ENCODE results near the gene ZNF100.
"Not testable (repeated sequence)": the region's sequence is repeated elsewhere in the genome, so short reads cannot be mapped to it uniquely, and the experiment has no call there.

The ZNF100 gene

DNA sequence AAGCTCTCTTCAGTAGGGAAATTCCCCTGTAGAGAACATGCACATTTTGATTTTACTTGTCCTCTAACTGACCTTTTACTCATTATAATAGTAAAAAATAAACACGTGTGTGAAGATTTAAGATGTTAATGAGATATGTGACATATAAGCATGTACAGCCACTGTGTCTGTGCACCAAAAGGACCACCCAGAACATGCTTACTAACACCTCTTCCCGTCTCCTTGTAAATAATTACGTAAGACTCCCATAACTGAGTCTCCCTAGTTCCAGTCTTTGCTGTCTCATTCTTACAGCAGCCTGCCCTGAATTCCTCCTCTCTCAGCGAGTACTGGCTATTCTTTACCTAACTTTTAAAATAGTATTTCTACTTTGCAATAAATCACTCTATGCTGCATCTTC lies 53.6 kb downstream of the ZNF100 start:
- no peak for DNase-seq (ENCODE audit: low spot score)
- TF ChIP-seq, protein P1, sequence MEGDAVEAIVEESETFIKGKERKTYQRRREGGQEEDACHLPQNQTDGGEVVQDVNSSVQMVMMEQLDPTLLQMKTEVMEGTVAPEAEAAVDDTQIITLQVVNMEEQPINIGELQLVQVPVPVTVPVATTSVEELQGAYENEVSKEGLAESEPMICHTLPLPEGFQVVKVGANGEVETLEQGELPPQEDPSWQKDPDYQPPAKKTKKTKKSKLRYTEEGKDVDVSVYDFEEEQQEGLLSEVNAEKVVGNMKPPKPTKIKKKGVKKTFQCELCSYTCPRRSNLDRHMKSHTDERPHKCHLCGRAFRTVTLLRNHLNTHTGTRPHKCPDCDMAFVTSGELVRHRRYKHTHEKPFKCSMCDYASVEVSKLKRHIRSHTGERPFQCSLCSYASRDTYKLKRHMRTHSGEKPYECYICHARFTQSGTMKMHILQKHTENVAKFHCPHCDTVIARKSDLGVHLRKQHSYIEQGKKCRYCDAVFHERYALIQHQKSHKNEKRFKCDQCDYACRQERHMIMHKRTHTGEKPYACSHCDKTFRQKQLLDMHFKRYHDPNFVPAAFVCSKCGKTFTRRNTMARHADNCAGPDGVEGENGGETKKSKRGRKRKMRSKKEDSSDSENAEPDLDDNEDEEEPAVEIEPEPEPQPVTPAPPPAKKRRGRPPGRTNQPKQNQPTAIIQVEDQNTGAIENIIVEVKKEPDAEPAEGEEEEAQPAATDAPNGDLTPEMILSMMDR (IDR thresholded peaks at IDR 0.05) = no peak
- Histone ChIP-seq H3K27ac (no peak overlapping the region), H3K4me3 (no peak overlapping the region)

- DNase-seq (ENCODE audit: low spot score) = no peak
- Histone ChIP-seq H3K4me3 (no peak overlapping the region), H3K27ac (no peak overlapping the region)
- TF ChIP-seq, protein P1 (IDR thresholded peaks at IDR 0.05) = no peak
These were observed 57.9 kb downstream of the ZNF100 start for GRCh38 chr19:21709464-21709863.

- not testable (repeated sequence) for DNase-seq (ENCODE audit: low spot score); H3K4me3 ChIP-seq
These were observed 59.5 kb downstream of the ZNF100 start for GRCh38 chr19:21707878-21708277.

GRCh38 chr19:21707065-21707464 lies 60.3 kb downstream of the ZNF100 start:
- no peak for DNase-seq (ENCODE audit: low spot score)
- H3K27ac ChIP-seq = no peak overlapping the region
- H3K4me3 ChIP-seq = no peak overlapping the region
- TF ChIP-seq, protein P1 (IDR thresholded peaks at IDR 0.05) = no peak

More at GRCh38 chr19:21707878-21708277, 59.5 kb downstream of the ZNF100 start:
- H3K27ac ChIP-seq = not testable (repeated sequence)

- TF ChIP-seq, protein P1 (IDR thresholded peaks at IDR 0.05) = no peak
- Histone ChIP-seq H3K27ac (no peak overlapping the region), H3K4me3 (no peak overlapping the region)
- DNase-seq (ENCODE audit: low spot score) = no peak
These were observed 62.0 kb downstream of the ZNF100 start for GRCh38 chr19:21705393-21705792.

- TF ChIP-seq, protein P1 (IDR thresholded peaks at IDR 0.05) = no peak
- Histone ChIP-seq H3K4me3 (no peak overlapping the region), H3K27ac (no peak overlapping the region)
- DNase-seq (ENCODE audit: low spot score) = no peak
These were observed 63.1 kb downstream of the ZNF100 start for GRCh38 chr19:21704320-21704719.

GRCh38 chr19:21699197-21699596 lies 68.2 kb downstream of the ZNF100 start:
- no peak overlapping the region for H3K27ac ChIP-seq
- no peak overlapping the region for H3K4me3 ChIP-seq
- TF ChIP-seq, protein P1 (IDR thresholded peaks at IDR 0.05) = no peak
- no peak for DNase-seq (ENCODE audit: low spot score)

DNA sequence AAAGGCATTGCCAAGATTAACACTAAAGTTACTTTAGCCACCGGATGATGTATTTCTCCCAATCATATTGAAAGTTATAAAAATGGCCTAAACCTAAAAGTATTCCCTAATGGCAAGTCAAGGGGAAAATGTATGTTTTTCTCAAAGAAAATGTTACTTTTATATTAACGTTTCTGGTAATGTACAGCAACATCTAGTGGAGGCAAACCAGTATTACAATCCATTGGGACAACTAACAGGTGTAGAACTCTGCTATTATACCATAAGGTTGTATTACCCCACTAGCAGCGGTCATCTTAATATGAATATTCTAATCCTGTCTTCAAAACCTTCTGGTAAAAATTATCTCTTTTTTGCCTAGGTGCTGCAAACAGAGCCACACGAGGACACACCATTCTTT lies 69.2 kb downstream of the ZNF100 start:
- no peak overlapping the region for H3K4me3 ChIP-seq
- TF ChIP-seq, protein P1 (IDR thresholded peaks at IDR 0.05) = peak; percentile 39
- no peak for DNase-seq (ENCODE audit: low spot score)
- H3K27ac ChIP-seq = no peak overlapping the region

Data from coronary artery (tissue), 2 donors.